Astrocyte (in vitro differentiated cells and primary cell): Measurements from ENCODE around the gene GPATCH4.

Experiments
- CTCF ChIP-seq: IDR thresholded peaks from 2 replicates; pipeline ENCODE4 v1.5.1; 2011; ENCODE audit warnings: low read depth, mild to moderate bottlenecking, inconsistent platforms, low read length, moderate library complexity; ENCODE audit not compliant: insufficient read depth
- EZH2 ChIP-seq: IDR thresholded peaks from 2 replicates; pipeline ENCODE4 v1.6.1; 2012; ENCODE audit warnings: mild to moderate bottlenecking, low read length, inconsistent platforms; ENCODE audit not compliant: insufficient read depth

GRCh38 chr1:156638189-156638985 lies 37.1 kb upstream of the GPATCH4 start:
- TF ChIP-seq EZH2: peak; percentile 74
- TF ChIP-seq CTCF: no peak
